ENCODE results near the gene PPARD. TPM values are rescaled to one million over a fixed set of nuclear protein-coding genes. Genes with fewer than 3 reads are reported as not detected.
A peak's percentile ranks its signal among the peaks of the same experiment; 100 is the strongest.

Gene PPARD
- total and polyA plus RNA-seq, 2 of the 13 experiments (the other 11 are each of a cell fraction or from before 2014, with no cell fraction given), result 6.1 to 13.3 TPM

GRCh38 chr6:35452183-35453090 is 110.1 kb downstream of the PPARD start, which contains the start of gene FANCE (continued):
- TF ChIP-seq, protein P1, sequence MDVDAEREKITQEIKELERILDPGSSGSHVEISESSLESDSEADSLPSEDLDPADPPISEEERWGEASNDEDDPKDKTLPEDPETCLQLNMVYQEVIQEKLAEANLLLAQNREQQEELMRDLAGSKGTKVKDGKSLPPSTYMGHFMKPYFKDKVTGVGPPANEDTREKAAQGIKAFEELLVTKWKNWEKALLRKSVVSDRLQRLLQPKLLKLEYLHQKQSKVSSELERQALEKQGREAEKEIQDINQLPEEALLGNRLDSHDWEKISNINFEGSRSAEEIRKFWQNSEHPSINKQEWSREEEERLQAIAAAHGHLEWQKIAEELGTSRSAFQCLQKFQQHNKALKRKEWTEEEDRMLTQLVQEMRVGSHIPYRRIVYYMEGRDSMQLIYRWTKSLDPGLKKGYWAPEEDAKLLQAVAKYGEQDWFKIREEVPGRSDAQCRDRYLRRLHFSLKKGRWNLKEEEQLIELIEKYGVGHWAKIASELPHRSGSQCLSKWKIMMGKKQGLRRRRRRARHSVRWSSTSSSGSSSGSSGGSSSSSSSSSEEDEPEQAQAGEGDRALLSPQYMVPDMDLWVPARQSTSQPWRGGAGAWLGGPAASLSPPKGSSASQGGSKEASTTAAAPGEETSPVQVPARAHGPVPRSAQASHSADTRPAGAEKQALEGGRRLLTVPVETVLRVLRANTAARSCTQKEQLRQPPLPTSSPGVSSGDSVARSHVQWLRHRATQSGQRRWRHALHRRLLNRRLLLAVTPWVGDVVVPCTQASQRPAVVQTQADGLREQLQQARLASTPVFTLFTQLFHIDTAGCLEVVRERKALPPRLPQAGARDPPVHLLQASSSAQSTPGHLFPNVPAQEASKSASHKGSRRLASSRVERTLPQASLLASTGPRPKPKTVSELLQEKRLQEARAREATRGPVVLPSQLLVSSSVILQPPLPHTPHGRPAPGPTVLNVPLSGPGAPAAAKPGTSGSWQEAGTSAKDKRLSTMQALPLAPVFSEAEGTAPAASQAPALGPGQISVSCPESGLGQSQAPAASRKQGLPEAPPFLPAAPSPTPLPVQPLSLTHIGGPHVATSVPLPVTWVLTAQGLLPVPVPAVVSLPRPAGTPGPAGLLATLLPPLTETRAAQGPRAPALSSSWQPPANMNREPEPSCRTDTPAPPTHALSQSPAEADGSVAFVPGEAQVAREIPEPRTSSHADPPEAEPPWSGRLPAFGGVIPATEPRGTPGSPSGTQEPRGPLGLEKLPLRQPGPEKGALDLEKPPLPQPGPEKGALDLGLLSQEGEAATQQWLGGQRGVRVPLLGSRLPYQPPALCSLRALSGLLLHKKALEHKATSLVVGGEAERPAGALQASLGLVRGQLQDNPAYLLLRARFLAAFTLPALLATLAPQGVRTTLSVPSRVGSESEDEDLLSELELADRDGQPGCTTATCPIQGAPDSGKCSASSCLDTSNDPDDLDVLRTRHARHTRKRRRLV (CRISPR knock-in tag; IDR thresholded peaks at IDR 0.05), result no peak
- TF ChIP-seq ZNF646 (CRISPR knock-in tag; IDR thresholded peaks at IDR 0.05), result no peak
- no peak for TF ChIP-seq ZBTB26 (CRISPR knock-in tag; IDR thresholded peaks at IDR 0.05; ENCODE audit: borderline replicate concordance)
- no peak for TF ChIP-seq CCAR2 (optimal IDR thresholded peaks at IDR 0.05; ENCODE audit: low read depth, low read length)
- TF ChIP-seq TP53 (CRISPR knock-in tag; conservative IDR thresholded peaks at IDR 0.05), result no peak
- no peak for TF ChIP-seq NPAS2 (CRISPR knock-in tag; IDR thresholded peaks at IDR 0.05; ENCODE audit: borderline replicate concordance)
- no peak for TF ChIP-seq SNRNP70 (IDR thresholded peaks at IDR 0.05; ENCODE audit: low read depth, low read length)
- no peak for TF ChIP-seq KAT2B (IDR thresholded peaks at IDR 0.05; ENCODE audit: borderline replicate concordance, low read depth, low read length)
- TF ChIP-seq ZBTB10 (CRISPR knock-in tag; IDR thresholded peaks at IDR 0.05; ENCODE audit: borderline replicate concordance), result no peak
- peak; percentile 87; the same call in 1 of the 2 replicates for TF ChIP-seq REL (CRISPR knock-in tag; conservative IDR thresholded peaks at IDR 0.05)
- TF ChIP-seq RARA (CRISPR knock-in tag; IDR thresholded peaks at IDR 0.05), result no peak
- TF ChIP-seq ZNF878 (CRISPR knock-in tag; IDR thresholded peaks at IDR 0.05), result no peak

Data from HepG2 (cell line).